GM18507 (cell line): ENCODE data around the gene CBFA2T2.
A peak's percentile ranks its signal among the peaks of the same experiment; 100 is the strongest.
"Not testable (repeated sequence)": the region's sequence is repeated elsewhere in the genome, so short reads cannot be mapped to it uniquely, and the experiment has no call there.

Source experiments
- DNase-seq: peaks from one replicate; pipeline ENCODE4 v3.0.0; 2011; ENCODE audit warnings: low read depth; ENCODE audit not compliant: insufficient read length; ENCODE audit errors: extremely low spot score
- FAIRE-seq: peaks from 2 replicates; lab custom pipeline; 2011; peaks lifted over from hg19 to GRCh38; lab: Jason Lieb, UNC

Gene CBFA2T2

DNA sequence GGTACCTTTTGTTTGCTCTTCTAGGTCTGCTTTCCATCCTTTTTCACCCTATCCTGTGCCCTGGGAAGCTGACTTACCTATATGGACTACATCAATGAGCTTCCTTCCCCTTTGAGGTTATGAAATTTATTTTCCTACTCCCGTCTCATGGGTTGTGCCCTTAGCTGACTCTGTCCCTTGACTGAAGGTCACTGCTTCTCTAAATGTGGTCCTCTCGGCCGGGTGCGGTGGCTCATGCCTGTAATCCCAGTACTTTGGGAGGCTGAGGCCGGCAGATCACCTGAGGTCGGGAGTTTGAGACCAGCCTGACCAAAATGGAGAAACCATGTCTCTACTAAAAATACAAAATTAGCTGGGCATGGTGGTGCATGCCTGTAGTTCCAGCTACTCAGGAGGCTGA lies 6.9 kb downstream of the CBFA2T2 start:
- FAIRE-seq, DNase-seq: not testable (repeated sequence)

DNA sequence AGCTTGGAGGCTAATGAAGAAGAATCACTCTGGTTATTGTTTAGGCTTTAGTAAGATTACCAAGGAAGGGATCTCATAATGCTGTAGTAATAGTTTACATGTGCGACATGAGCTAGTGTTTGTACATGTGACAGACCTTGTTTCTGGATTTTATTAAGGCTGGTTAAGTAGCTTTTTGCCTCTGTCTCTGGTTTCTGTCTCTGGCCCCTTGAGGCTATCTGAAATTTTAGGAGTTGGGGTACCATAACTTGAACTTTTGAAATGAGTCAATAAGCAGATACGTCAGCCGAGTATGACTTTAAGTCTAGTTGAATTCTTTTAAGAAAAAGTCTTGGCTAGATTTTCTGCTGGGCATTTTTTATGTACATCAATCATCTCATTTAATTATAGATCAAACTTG lies 9.5 kb downstream of the CBFA2T2 start:
- FAIRE-seq, result peak; percentile 38
- DNase-seq, result no peak

DNA sequence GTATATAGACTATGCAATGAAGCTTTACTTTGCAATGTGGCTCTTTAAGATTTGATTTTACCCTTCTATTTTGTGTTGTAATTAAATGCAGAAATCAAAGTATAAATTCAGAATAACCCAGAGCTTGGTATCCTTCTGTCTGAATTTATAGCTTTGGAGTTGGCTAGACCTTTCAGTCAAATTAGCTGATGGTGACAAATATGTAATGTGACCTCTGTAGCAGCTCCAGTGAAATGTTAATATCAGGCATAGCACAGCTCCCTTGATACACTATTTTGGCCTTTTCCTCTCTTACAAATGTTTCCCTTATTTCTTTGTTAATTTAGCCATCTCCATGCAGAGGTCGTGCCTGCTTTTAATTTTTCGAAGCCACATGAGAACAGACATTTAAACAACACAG lies 11.1 kb downstream of the CBFA2T2 start:
- no peak for DNase-seq
- FAIRE-seq, result no peak

DNA sequence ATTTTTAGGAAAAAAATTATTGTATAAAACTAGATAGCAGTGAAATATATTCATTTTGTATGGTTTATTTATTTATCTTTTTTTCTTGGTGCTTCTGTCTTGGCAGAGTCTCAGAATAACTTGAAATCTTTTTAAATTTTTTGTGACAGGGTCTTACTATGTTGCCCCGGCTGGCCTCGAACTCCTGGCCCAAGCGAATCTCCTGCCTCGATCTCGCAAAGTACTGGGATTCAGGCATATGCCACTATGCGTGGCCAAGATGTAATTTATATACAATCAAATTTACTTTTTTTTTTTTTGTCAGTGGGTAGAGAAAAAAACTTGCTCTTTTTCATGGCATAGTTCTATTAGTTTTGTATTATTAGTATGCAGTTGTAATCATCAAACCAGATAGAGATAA lies 13.7 kb downstream of the CBFA2T2 start:
- FAIRE-seq (no peak), DNase-seq (no peak)

DNA sequence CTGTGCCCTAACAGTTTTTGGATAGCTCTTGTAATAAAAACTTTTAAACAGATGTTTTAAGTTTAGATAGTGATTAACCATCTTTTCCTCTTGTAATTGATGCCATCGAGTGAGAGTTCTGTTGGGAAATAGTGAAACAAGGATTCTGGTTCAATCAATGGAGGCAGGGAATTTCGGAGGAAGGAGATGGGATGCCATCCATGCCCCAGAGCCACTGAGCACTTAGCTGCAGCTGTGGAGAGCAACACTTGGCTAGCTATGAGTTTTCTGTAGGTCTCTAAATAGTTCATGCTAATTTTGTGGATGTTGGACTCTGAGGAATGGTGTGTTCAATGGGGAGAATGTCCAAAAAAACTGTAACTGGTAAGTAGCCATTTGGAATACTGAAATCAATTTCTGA lies 16.7 kb downstream of the CBFA2T2 start:
- FAIRE-seq, result no peak
- DNase-seq, result no peak

DNA sequence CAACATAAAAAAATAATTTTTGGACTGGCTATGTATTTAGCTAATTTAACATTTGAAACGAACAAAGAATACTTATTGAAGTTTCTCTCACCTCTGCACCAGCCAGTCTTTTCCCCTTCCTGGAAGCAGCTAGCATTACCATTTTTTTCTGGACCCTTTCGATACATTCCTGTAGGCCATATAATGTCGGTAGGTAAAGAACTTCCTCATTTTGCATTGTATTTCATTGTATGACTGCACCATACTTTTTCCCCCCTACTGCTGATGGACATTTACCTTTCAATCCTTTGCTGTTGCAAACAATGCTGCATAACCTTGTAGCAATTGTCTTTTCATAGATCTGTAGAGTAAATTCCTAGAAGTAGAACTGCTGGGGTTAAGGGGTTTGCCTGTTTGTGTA lies 17.6 kb downstream of the CBFA2T2 start:
- DNase-seq (no peak), FAIRE-seq (no peak)

DNA sequence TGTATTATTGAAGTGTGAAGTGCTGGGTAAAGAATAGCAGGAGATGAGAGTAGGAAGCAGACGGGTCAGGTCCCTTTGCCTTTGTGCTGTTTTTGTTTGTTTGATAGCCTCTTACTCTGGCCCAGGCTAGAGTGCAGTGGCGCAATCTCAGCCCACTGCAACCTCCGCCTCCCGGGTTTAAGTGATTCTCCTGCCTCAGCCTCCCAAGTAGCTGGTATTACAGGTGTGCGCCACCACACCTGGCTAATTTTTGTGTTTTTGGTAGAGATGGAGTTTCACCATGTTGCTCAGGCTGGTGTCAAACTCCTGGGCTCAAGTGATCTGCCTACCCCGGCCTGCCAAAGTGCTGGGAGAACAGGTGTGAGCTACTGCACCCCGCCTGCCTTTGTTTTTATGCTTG lies 18.1 kb downstream of the CBFA2T2 start:
- FAIRE-seq, DNase-seq: not testable (repeated sequence)

DNA sequence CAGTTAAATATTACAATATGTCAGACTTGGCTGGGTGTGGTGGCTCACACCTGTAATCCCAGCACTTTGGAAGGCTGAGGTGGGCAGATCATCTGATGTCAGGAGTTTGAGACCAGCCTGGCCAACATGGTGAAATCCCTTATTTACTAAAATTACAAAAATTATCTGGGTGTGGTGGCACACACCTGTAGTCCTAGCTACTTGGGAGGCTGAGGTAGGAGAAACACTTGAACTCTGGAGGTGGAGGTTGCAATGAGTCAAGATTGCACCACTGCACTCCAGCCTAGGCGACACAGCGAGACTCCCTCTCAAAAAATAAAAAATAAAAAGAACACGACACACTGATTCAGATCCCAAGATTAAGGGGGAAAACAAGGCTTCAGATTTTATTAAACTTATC lies 19.2 kb downstream of the CBFA2T2 start:
- not testable (repeated sequence) for FAIRE-seq, DNase-seq

DNA sequence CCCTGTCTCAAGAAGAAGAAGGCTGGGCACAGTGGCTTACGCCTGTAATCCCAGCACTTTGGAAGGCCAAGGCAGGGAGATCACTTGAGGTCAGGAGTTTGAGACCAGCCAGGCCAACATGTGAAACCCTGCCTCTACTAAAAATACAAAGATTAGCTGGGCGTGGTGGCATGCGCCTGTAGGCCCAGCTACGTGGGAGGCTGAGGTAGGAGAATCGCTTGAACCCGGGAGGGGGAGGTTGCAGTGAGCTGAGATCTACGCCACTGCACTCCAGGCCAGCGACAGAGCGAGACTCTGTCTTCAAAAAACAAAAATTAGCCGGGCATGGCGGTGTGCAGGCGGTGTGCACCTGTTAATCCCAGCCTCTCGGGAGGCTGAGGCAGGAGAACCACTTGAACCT lies 22.0 kb downstream of the CBFA2T2 start:
- not testable (repeated sequence) for FAIRE-seq

DNA sequence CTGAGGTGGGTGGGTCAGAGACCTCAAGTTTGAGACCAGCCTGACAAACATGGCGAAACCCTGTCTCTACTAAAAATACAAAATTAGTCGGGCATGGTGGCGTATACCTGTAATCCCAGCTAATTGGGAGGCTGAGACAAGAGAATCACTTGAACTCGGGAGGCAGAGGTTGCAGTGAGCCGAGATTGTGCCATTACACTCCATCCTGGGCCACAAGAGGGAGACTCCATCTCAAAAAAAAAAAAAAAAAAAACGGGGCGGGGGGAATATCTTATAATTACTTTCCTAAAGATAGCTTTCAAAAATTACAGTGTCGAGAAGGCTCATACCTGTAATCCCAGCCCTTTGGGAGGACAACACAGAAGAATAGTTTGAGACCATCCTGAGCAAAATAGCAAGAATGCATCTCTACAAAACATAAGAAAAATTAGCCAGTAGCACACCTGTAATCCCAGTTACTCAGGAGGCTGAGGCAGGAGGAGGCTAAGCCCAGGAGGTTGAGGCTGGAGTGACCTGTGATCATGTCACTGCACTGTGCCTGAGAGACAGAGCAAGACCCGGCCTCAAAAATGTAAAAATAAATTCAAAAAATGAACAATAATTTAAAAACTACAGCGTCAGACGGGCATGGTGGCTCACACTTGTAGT lies 25.8 kb downstream of the CBFA2T2 start:
- DNase-seq (no peak), FAIRE-seq (no peak)

More for the DNA sequence above, 22.0 kb downstream of the CBFA2T2 start:
- not testable (repeated sequence) for DNase-seq

DNA sequence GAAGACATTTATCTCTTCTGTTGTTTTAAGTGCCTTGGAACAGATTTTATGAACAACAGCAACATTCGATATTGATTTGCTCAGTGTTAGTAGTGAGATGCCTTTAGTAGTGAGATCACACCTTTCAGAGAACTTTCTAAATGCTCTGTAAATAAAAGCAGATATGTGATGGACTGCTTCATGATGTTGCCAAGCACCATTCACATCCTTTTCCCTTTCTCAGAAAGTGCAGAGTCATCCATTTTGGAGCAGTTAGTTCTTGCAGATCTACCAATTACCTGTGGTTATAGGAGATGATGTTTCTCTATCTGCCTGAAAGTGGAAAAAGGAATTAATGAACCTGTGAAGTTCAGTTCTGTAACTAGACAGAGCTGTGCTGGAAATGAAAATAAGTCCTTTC lies 27.0 kb downstream of the CBFA2T2 start:
- no peak for DNase-seq
- no peak for FAIRE-seq

DNA sequence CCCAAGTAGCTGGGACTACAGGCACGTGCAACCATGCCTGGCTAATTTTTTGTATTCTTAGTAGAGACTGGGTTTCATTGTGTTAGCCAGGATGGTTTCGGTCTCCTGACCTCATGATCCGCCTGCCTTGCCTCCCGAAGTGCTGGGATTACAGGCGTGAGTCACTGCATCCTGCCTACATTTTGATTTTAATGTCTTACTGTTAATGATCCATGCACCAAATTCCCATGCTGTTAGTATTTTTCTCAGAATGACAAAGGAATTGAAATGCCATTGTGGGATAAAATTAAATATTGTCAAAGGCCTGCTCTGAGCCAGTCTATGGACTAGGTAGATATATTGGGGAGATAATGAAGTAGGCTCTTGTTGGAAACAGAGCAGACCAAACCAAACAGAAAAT lies 28.2 kb downstream of the CBFA2T2 start:
- DNase-seq (no peak), FAIRE-seq (no peak)

DNA sequence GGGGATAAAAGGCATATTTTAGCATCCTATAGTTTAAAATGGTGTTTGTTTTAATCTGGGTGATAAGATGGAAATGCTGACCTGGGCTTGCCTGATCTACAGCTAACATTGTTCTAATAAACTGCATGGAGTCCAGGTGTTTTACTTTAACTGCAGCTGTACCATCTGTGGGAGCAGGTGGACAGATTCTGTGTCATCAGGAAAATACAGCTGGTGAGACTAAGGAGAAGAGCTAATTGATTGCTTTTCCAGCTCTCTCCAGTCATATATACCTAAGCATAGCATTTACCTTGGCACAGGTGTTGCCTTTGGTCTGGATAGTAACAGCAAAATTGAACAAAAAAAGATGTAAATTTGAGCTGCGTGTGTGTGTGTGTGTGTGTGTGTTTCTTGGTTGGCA lies 31.6 kb downstream of the CBFA2T2 start:
- no peak for FAIRE-seq
- DNase-seq, result no peak

DNA sequence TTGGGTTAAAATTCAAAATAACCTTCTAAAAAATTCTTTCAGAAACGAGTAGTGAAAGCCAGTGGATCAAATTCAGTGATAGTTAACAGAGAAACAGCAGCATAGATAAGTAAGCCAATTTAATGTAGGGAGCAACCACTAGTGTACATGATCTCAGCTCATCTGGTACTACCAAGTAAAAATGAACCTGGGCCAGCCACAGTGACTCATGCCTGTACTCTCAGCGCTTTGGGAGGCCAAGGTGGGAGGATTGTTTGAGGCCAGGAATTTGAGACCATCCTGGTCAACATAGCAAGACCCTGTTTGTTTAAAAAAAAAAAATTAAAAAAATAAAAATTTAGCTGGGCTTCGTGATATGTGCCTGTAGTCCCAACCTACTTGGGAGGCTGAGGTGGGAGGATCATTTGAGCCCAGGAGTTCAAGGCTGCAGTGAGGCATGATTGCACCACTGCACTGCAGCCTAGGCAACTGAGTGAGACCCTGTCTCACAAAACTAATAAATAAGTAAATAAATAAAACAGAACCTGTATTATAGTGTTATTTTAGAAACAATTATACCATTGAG lies 32.4 kb downstream of the CBFA2T2 start:
- DNase-seq (no peak), FAIRE-seq (no peak)

DNA sequence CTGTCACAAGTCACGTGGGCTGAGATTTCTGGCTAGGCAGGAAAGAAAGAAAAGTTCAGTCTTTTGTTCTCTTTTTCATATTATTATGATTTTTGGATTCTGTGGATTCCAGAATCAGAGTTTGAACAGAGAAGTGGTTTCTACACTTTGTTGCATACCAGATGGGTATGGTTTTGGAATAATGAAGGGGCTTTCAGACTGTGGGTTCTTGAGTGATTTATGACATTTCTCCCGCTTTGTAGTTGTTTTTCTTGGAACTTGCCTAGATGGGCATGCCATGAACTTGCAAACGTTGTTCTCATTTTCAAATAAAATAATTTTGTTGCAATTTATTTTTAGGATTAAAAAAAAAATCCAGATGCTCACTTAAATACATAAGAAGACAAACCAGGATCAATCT lies 34.4 kb downstream of the CBFA2T2 start:
- FAIRE-seq (no peak), DNase-seq (no peak)

DNA sequence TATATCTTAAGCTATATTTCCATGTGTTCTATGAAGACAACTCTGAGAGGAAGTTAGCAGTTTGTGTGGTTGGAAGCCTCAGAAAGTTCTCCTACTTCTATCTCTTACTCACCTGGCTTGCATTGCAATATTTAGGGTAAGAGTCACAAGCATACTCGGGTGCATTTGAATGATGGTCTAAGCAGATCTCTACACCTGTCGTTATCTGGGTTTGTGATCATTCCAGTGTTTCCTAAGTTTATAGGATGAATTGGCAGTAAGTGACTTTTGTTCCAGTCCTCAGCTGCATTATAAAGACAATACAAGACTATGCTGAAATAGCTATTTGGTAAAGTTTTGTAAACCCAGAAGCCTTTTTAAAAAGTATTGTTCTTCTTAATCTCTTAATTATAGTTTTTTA lies 36.9 kb downstream of the CBFA2T2 start:
- DNase-seq (no peak), FAIRE-seq (no peak)

DNA sequence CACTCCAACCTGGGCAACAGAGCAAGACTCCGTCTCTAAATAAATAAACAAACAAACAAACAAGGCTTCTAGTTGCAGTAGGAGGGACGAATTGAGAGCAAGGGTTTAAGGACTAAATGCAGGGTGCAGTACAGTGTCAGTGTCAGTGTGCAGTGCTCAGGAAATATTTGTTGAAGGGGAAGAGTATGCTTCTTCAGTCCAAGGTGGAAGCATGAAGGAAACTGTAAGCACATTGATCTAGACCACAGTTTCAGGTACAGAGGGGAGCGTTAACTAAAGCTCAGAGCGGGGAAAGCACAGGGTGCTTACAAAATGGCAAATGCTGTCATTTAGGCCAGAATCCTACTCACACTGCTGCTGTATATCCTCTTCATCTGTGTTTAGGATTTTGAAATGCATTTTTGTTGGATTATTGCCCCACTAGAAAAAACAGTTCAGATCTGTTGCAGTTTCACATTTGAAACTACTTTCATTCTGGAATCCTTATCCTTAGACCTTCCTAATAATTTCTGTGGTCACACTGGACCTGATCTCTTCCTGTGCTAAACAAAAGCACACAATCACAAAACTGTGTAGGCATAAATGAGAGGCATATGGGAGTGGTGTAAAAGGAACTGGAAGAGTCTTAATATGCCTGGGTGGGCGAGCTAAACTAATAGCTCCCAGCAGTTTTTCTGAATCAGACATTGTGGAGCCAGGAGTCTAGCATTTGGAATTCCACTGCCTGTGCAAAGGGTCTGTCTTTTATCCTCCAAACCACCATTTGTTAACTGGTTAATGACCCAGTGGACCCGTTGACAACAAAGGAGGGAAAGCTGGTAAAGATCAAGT lies 41.4 kb downstream of the CBFA2T2 start:
- FAIRE-seq (no peak), DNase-seq (no peak)

DNA sequence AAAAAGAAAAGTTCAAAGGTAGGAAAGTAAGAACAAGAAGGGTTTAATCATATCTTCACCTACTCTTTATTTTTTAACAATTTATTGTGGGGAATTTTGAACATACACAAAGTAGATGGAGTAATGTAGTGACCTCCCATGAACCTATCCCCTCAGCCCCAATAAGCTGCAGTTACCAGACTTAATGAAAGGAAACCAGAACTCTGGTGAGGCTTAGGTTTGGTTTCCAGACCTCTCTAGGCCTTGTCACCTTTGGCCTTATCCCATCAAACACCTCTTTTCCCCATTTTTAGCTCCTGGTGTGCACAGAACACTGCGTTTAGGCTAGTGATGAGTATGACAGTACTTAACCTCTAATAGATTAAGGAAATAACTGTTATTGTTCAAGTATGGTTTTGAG lies 42.0 kb downstream of the CBFA2T2 start:
- FAIRE-seq, result no peak
- no peak for DNase-seq

DNA sequence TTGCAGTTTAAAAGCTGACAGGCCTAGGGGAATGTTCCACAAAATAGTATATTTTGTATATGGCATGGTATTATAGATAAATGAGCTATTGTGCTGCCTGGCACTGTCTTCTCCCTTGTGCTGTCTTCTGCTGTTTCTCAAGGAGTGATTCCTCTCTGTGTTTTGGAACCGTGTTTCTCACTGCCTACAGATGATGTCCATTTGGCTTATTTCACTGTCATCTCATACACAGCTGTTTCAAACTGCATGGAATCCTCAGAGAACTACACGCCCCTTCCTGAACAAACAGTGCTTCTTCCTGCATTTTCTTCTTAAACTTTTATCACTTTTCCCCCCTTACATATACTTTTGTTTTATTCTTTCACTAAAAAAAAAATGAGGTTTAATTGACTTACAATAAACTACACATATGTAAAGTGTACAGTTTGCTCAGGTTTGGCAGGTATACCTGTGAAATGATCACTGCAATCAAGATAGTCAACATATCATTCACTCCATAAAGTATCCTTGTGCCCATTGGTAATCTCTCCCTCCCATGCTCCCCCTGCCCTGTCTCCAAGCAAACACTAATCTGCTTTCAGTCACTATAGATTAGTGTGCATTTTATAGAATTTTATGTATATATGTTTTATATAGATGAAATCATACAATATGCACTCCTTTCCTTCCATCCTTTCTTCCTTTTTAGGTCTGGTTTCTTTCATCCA lies 43.0 kb downstream of the CBFA2T2 start:
- DNase-seq, result no peak
- no peak for FAIRE-seq

DNA sequence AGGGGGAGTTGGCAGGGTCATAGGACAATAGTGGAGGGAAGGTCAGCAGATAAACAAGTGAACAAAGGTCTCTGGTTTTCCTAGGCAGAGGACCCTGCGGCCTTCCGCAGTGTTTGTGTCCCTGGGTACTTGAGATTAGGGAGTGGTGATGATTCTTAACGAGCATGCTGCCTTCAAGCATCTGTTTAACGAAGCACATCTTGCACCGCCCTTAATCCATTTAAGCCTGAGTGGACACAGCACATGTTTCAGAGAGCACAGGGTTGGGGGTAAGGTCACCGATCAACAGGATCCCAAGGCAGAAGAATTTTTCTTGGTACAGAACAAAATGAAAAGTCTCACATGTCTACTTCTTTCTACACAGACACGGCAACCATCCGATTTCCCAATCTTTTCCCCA lies 45.8 kb downstream of the CBFA2T2 start:
- not testable (repeated sequence) for DNase-seq, FAIRE-seq
